DOHH2 (cell line): ENCODE measurements around the gene INSR.

Source experiments
- H3F3A ChIP-seq: fragments of 200-600 bp; sonication (generic), shearing (Covaris generic); 2 replicates; pipeline ENCODE4 v1.6.0; 2016; ENCODE audit warnings: antibody characterized with exemption, mild to moderate bottlenecking; ENCODE audit not compliant: control insufficient read depth, insufficient read depth
- H3K27ac ChIP-seq: fragments of 200-600 bp; sonication (generic); 2 replicates; pipeline ENCODE4 v1.5.1; 2014; ENCODE audit warnings: low read depth, mild to moderate bottlenecking, low read length, moderate library complexity
- H3K27me3 ChIP-seq: fragments of 200-600 bp; sonication (generic); 2 replicates; pipeline ENCODE4 v1.6.1; 2014; ENCODE audit warnings: mild to moderate bottlenecking, low read length, mixed read lengths; ENCODE audit not compliant: control insufficient read depth
- H3K36me3 ChIP-seq: fragments of 200-600 bp; sonication (generic); 2 replicates; pipeline ENCODE4 v1.6.1; 2014; ENCODE audit warnings: mild to moderate bottlenecking, low read length, moderate library complexity, mixed read lengths; ENCODE audit not compliant: control insufficient read depth
- H3K4me1 ChIP-seq: fragments of 200-600 bp; sonication (generic); 2 replicates; pipeline ENCODE4 v1.6.1; 2014; ENCODE audit warnings: mild to moderate bottlenecking, low read length, mixed read lengths; ENCODE audit not compliant: control insufficient read depth
- H3K4me2 ChIP-seq: fragments of 200-600 bp; sonication (generic); 2 replicates; pipeline ENCODE4 v1.6.0; 2014; ENCODE audit warnings: mild to moderate bottlenecking, low read length, moderate library complexity
- H3K4me3 ChIP-seq: fragments of 200-600 bp; sonication (generic); 2 replicates; pipeline ENCODE4 v1.5.1; 2014; ENCODE audit warnings: mild to moderate bottlenecking, low read length, mixed read lengths
- H3K79me2 ChIP-seq: fragments of 200-600 bp; sonication (generic); 2 replicates; pipeline ENCODE4 v1.6.1; 2014; ENCODE audit warnings: mild to moderate bottlenecking, low read length, mixed read lengths; ENCODE audit not compliant: control insufficient read depth
- H3K9me2 ChIP-seq: fragments of 200-600 bp; sonication (generic); replicated peaks from 2 replicates; pipeline ENCODE4 v1.6.1; 2014; ENCODE audit warnings: mild to moderate bottlenecking, low read length, mixed read lengths; ENCODE audit not compliant: control insufficient read depth
- H3K9me3 ChIP-seq: fragments of 200-600 bp; sonication (generic); 2 replicates; pipeline ENCODE4 v1.6.1; 2014; ENCODE audit warnings: antibody characterized with exemption, low read length, mixed read lengths; ENCODE audit not compliant: control insufficient read depth, insufficient read depth
- H4K20me1 ChIP-seq: fragments of 200-600 bp; sonication (generic); 2 replicates; pipeline ENCODE4 v1.6.0; 2014; ENCODE audit warnings: low read depth, mild to moderate bottlenecking, antibody characterized with exemption, low read length, moderate library complexity; ENCODE audit not compliant: control insufficient read depth, insufficient read depth
- EZH2phosphoT487 ChIP-seq: fragments of 200-600 bp; sonication (generic); IDR thresholded peaks from 2 replicates; pipeline ENCODE4 v1.6.1; 2017; ENCODE audit warnings: borderline replicate concordance, mild to moderate bottlenecking, antibody characterized with exemption, low read length, moderate library complexity, mixed read lengths
- TF ChIP-seq, protein P1 (sequence below): fragments of 200-600 bp; sonication (generic); IDR thresholded peaks from one replicate; pipeline ENCODE4 v1.5.1; 2014; ENCODE audit warnings: antibody characterized with exemption, mild to moderate bottlenecking, low read depth, low read length; ENCODE audit not compliant: poor library complexity, severe bottlenecking

Gene INSR

DNA sequence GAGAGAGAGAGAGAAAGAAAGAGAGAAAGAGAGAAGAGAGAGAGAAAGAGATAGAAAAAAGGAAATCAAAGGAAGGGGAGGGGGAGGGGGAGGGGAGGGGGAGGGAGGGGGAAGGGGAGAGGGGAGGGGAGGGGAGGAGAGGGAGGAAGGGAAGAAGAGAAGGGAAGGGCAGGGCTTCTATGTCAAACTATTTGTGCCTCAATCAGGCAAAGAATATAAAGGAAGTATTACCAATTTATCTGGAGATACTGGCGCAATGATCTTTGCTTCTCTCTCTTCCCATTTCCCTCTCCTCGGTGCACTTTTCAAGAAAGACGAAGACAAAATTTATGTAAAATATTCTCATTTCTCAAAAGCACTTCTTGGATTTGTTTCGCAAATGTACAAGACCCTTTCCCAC is 9.3 kb upstream of the INSR start:
- H3K9me2 ChIP-seq = no peaks in the 10 kb centered on the region
- H3K79me2 ChIP-seq = no peaks in the 10 kb centered on the region
- H3K4me1 ChIP-seq = peaks cover 3% of the 10 kb centered on the region; the same call in 1 of the 2 replicates
- no peaks in the 10 kb centered on the region for H3K9me3 ChIP-seq
- H3F3A ChIP-seq = no peaks in the 10 kb centered on the region
- H3K27me3 ChIP-seq = no peaks in the 10 kb centered on the region
- TF ChIP-seq, protein P1, sequence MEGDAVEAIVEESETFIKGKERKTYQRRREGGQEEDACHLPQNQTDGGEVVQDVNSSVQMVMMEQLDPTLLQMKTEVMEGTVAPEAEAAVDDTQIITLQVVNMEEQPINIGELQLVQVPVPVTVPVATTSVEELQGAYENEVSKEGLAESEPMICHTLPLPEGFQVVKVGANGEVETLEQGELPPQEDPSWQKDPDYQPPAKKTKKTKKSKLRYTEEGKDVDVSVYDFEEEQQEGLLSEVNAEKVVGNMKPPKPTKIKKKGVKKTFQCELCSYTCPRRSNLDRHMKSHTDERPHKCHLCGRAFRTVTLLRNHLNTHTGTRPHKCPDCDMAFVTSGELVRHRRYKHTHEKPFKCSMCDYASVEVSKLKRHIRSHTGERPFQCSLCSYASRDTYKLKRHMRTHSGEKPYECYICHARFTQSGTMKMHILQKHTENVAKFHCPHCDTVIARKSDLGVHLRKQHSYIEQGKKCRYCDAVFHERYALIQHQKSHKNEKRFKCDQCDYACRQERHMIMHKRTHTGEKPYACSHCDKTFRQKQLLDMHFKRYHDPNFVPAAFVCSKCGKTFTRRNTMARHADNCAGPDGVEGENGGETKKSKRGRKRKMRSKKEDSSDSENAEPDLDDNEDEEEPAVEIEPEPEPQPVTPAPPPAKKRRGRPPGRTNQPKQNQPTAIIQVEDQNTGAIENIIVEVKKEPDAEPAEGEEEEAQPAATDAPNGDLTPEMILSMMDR = no peak
- no peak for TF ChIP-seq EZH2phosphoT487
- no peak overlapping the region for H3K27ac ChIP-seq
- no peaks in the 10 kb centered on the region for H3K36me3 ChIP-seq
- H3K4me2 ChIP-seq = no peak overlapping the region
- no peaks in the 10 kb centered on the region for H4K20me1 ChIP-seq
- H3K4me3 ChIP-seq = no peak overlapping the region

DNA sequence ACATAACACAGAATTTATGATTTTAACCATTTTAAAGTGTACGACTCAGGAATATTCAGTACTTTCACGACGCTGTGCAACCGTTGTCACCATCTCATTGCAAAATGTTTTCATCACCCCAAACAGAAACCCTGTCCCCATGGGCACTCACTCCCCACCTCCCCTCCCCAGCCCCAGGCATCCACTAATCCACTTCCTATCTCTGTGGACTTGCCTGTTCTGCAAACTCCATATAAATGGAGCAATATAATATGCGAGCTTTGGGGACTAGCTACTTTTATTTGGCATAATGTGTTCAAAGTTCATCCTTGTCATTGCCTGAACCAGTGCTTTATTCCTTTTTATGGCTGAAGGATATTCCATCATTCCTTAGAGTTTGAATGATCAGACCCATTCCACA is 7.3 kb upstream of the INSR start:
- H3K4me1 ChIP-seq = peaks cover 3% of the 10 kb centered on the region; the same call in 1 of the 2 replicates
- H3K27ac ChIP-seq = no peak overlapping the region
- H3F3A ChIP-seq = no peaks in the 10 kb centered on the region
- H3K9me3 ChIP-seq = no peaks in the 10 kb centered on the region
- H3K9me2 ChIP-seq = no peaks in the 10 kb centered on the region
- H4K20me1 ChIP-seq = no peaks in the 10 kb centered on the region
- H3K36me3 ChIP-seq = no peaks in the 10 kb centered on the region
- H3K4me2 ChIP-seq = no peak overlapping the region
- H3K79me2 ChIP-seq = no peaks in the 10 kb centered on the region
- H3K4me3 ChIP-seq = no peak overlapping the region
- TF ChIP-seq EZH2phosphoT487 = no peak
- TF ChIP-seq, protein P1 = no peak
- no peaks in the 10 kb centered on the region for H3K27me3 ChIP-seq

DNA sequence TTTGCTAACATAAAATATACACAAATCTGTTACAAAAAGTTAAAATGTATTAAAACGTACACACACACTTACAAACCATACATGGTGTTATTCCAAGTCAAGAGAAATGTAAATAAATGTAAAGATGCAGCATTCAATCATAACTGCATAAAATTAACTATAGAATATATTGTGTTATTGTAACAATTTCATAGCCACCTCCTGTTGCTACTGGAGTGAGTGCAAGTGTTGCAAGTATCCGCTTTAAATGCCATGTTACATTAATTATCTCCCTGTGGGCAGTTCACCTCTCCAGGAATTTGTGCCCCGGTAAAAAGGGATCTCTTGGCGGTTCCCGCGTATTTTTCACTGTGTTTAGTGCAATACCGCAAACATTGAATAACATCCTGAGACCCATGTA is 3.5 kb upstream of the INSR start:
- H3K4me1 ChIP-seq = peaks cover 18% of the 10 kb centered on the region
- peaks cover 8% of the 10 kb centered on the region for H3K79me2 ChIP-seq
- 0 out of 2 replicates have a peak, but pooled peaks cover 2% of the 10 kb centered on the region for H4K20me1 ChIP-seq
- peaks cover 5% of the 10 kb centered on the region for H3K27me3 ChIP-seq
- no peak overlapping the region for H3K4me2 ChIP-seq
- H3K9me3 ChIP-seq = no peaks in the 10 kb centered on the region
- H3K27ac ChIP-seq = no peak overlapping the region
- H3K9me2 ChIP-seq = no peaks in the 10 kb centered on the region
- peaks cover 5% of the 10 kb centered on the region; the same call in 1 of the 2 replicates for H3F3A ChIP-seq
- TF ChIP-seq, protein P1 = no peak
- TF ChIP-seq EZH2phosphoT487 = no peak
- H3K4me3 ChIP-seq = no peak overlapping the region
- H3K36me3 ChIP-seq = no peaks in the 10 kb centered on the region
